Stomach (tissue), 4 donors: ENCODE data around the gene DNM3.

Experiments used
- CTCF ChIP-seq, 7 experiments: fragments of 450-650 bp in 4 of 7; fragments of 200-600 bp in 3 of 7; sonication (generic) in 3 of 7; IDR thresholded peaks; one replicate each; pipeline ENCODE4 v1.5.1; 2016 to 2019; ENCODE audit warnings: antibody characterized with exemption in 7 of 7, control low read depth in 2 of 7, mild to moderate bottlenecking in 1 of 7
- EP300 ChIP-seq: sonication (generic); formaldehyde crosslinking; IDR thresholded peaks from one replicate; pipeline ENCODE4 v1.6.1; 2017; ENCODE audit warnings: antibody characterized with exemption
- POLR2A ChIP-seq, 4 donors: fragments of 450-650 bp; IDR thresholded peaks; one replicate each; pipeline ENCODE4 v1.6.1; 2016; ENCODE audit warnings: antibody characterized with exemption in 4 of 4, control low read depth in 2 of 4, mild to moderate bottlenecking in 1 of 4, moderate library complexity in 1 of 4
- POLR2AphosphoS5 ChIP-seq, 3 donors: sonication (generic); formaldehyde crosslinking; IDR thresholded peaks; one replicate each; pipeline ENCODE4 v1.6.1; 2016; ENCODE audit warnings: antibody characterized with exemption in 3 of 3

GRCh38 chr1:172211221-172211620 is 369.9 kb downstream of the DNM3 start:
- TF ChIP-seq CTCF (IDR thresholded peaks at IDR 0.05): no peak
- no peak for TF ChIP-seq POLR2A (IDR thresholded peaks at IDR 0.05)
- no peak for TF ChIP-seq EP300
- no peak for TF ChIP-seq POLR2AphosphoS5 (IDR thresholded peaks at IDR 0.05)
